GM12878 (cell line): ENCODE measurements around the gene HERPUD1. TPM values are rescaled to one million over a fixed set of nuclear protein-coding genes. Genes with fewer than 3 reads are reported as not detected.

Experiments used
- BHLHE40 ChIP-seq, 2 experiments: fragments of 450-650 bp in 1 of 2; IDR thresholded peaks; 2 replicates each; pipeline ENCODE4 v1.6.1; 2011 to 2017; ENCODE audit warnings: low read depth in 2 of 2, borderline replicate concordance in 1 of 2, improper control_type of control experiment in 1 of 2, low read length in 1 of 2, mild to moderate bottlenecking in 1 of 2
- CTCF ChIP-seq, 3 experiments: IDR thresholded peaks in 2 of 3; conservative IDR thresholded peaks in 1 of 3; 2 replicates each; pipeline ENCODE4 v1.5.1; 2011; ENCODE audit warnings: low read depth in 3 of 3, low read length in 3 of 3, mild to moderate bottlenecking in 3 of 3, control low read depth in 2 of 3, moderate library complexity in 2 of 3, inconsistent platforms in 1 of 3, mixed read lengths in 1 of 3; ENCODE audit not compliant: control insufficient read depth in 2 of 3, insufficient read depth in 1 of 3; ENCODE audit errors: extremely low read depth in 1 of 3
- E2F4 ChIP-seq: IDR thresholded peaks from 2 replicates; pipeline ENCODE4 v1.6.1; 2012; ENCODE audit warnings: low read depth, low read length, improper control_type of control experiment
- E4F1 ChIP-seq: fragments of 450-650 bp; IDR thresholded peaks from 2 replicates; pipeline ENCODE4 v1.6.1; 2018; ENCODE audit warnings: borderline replicate concordance, mild to moderate bottlenecking; ENCODE audit not compliant: partially characterized antibody
- ELK1 ChIP-seq: IDR thresholded peaks from 2 replicates; pipeline ENCODE4 v1.6.1; 2012; ENCODE audit warnings: low read depth, low read length, improper control_type of control experiment
- EZH2 ChIP-seq: IDR thresholded peaks from 2 replicates; pipeline ENCODE4 v1.6.1; 2012; ENCODE audit warnings: low read depth, mild to moderate bottlenecking, control low read depth, inconsistent platforms, low read length, borderline replicate concordance; ENCODE audit not compliant: control insufficient read depth
- FOXK2 ChIP-seq: fragments of 450-650 bp; IDR thresholded peaks from 2 replicates; pipeline ENCODE4 v1.6.1; 2017; ENCODE audit warnings: mild to moderate bottlenecking, moderate library complexity
- JUNB ChIP-seq: IDR thresholded peaks from 2 replicates; pipeline ENCODE4 v1.6.1; 2016; ENCODE audit warnings: antibody characterized with exemption, mild to moderate bottlenecking
- LARP7 ChIP-seq: fragments of 450-650 bp; IDR thresholded peaks from 2 replicates; pipeline ENCODE4 v1.6.1; 2017; ENCODE audit warnings: mild to moderate bottlenecking
- MYB ChIP-seq: fragments of 150-350 bp; IDR thresholded peaks from 2 replicates; pipeline ENCODE4 v1.6.1; 2014; ENCODE audit warnings: mild to moderate bottlenecking, low read depth, low read length, borderline replicate concordance
- NKRF ChIP-seq: fragments of 450-650 bp; conservative IDR thresholded peaks from 2 replicates; pipeline ENCODE4 v1.6.1; 2017; ENCODE audit warnings: mild to moderate bottlenecking, moderate library complexity
- POU2F2 ChIP-seq: IDR thresholded peaks from 3 replicates; pipeline ENCODE4 v1.6.1; 2011; ENCODE audit warnings: low read depth, mild to moderate bottlenecking, low read length, borderline replicate concordance
- RUNX3 ChIP-seq: IDR thresholded peaks from 2 replicates; pipeline ENCODE4 v1.6.1; 2012; ENCODE audit warnings: low read length, inconsistent platforms
- SMC3 ChIP-seq: IDR thresholded peaks from 2 replicates; pipeline ENCODE4 v1.6.1; 2011; ENCODE audit warnings: low read length, improper control_type of control experiment, borderline replicate concordance
- STAT1 ChIP-seq: fragments of 450-650 bp; conservative IDR thresholded peaks from 2 replicates; pipeline ENCODE4 v1.6.1; 2014; ENCODE audit warnings: antibody characterized with exemption, mild to moderate bottlenecking
- STAT3 ChIP-seq: IDR thresholded peaks from 2 replicates; pipeline ENCODE4 v1.6.1; 2011; ENCODE audit warnings: low read depth, low read length, improper control_type of control experiment
- TBL1XR1 ChIP-seq: IDR thresholded peaks from 2 replicates; pipeline ENCODE4 v1.6.1; 2012; ENCODE audit warnings: low read depth, low read length, improper control_type of control experiment
- polyA plus RNA-seq, 11 experiments: library from polyadenylated mRNA; depleted of rRNA in 4 of 11; unstranded in 6 of 11; stranded (reverse) in 5 of 11; fragments of >200 nt; fragmentation: Nextera tagmentation in 4 of 11; fragmentation: Illumina TruSeq in 1 of 11; extraction: Ambion mirVana in 4 of 11; extraction: Trizol in 1 of 11; gene quantifications; 1 replicate in 1 of 11; 2 replicates in 10 of 11; pipeline versions ENCODE4 v1.2.1 to v1.2.3, GENCODE V29; 2011 to 2016; ENCODE audit warnings: inconsistent platforms in 2 of 11, missing spikeins in 2 of 11, low read depth in 1 of 11
- total RNA-seq, 4 experiments: library from RNA; depleted of rRNA in 3 of 4; stranded (reverse); fragments of >200 nt in 3 of 4; fragmentation: Illumina TruSeq in 1 of 4; extraction: Trizol in 1 of 4; gene quantifications; 2 replicates each; pipeline versions ENCODE4 v1.2.1 to v1.2.3, GENCODE V29; 2013 to 2021

HERPUD1 gene
- total and polyA plus RNA-seq, 10 of the 15 experiments (the other 5 are each of a cell fraction or from before 2014, with no cell fraction given) = 32.6 to 212 (median 122) TPM

- no peak for TF ChIP-seq E4F1
- TF ChIP-seq JUNB = no peak
- TF ChIP-seq RUNX3 = no peak
- 0 out of 2 replicates have a peak, but pooled peaks have one; percentile 35 for TF ChIP-seq STAT1
- TF ChIP-seq MYB = no peak
- TF ChIP-seq STAT3 = no peak
- no peak for TF ChIP-seq TBL1XR1
- no peak for TF ChIP-seq NKRF
- TF ChIP-seq POU2F2 = no peak
- no peak for TF ChIP-seq CTCF (IDR thresholded peaks at IDR 0.05 in 2 of 3, conservative IDR thresholded peaks at IDR 0.05 in 1 of 3; ENCODE audit: control insufficient read depth in 2 of 3, extremely low read depth in 1 of 3, insufficient read depth in 1 of 3, low read depth in 3 of 3, low read length in 3 of 3)
- no peak for TF ChIP-seq SMC3
- TF ChIP-seq EZH2 = no peak
- TF ChIP-seq LARP7 = no peak; the same call in 1 of the 2 replicates
- no peak for TF ChIP-seq ELK1
- TF ChIP-seq BHLHE40 (IDR thresholded peaks at IDR 0.05; ENCODE audit: borderline replicate concordance in 1 of 2, low read depth in 2 of 2, low read length in 1 of 2) = no peak
- no peak for TF ChIP-seq FOXK2
- TF ChIP-seq E2F4 = no peak
Measured at GRCh38 chr16:56981729-56982271, 49.9 kb downstream of the HERPUD1 start (continued).
